TTC549 (cell line): ENCODE results near the gene BTBD16.

Experiments
- FAIRE-seq: peaks from 2 replicates; lab custom pipeline; 2012; peaks lifted over from hg19 to GRCh38; lab: Jason Lieb, UNC

Gene BTBD16

GRCh38 chr10:122271076-122271475, at the start of gene BTBD16:
Gene BTBD16 (plus strand): TSS chr10:122271296. CDS start chr10:122275082, 3,786 bp downstream.
- FAIRE-seq = no peak

- no peak for FAIRE-seq
These were observed 49.1 kb upstream of the BTBD16 start for GRCh38 chr10:122221958-122222357.

- no peak for FAIRE-seq
These were observed 48.5 kb upstream of the BTBD16 start for GRCh38 chr10:122222638-122223037.

- FAIRE-seq = no peak
These were observed 46.9 kb upstream of the BTBD16 start for GRCh38 chr10:122224159-122224558.

GRCh38 chr10:122225330-122225729, 45.8 kb upstream of the BTBD16 start:
- FAIRE-seq = no peak

- no peak for FAIRE-seq
These were observed 43.3 kb upstream of the BTBD16 start for GRCh38 chr10:122227754-122228153.

GRCh38 chr10:122229666-122230065, 41.4 kb upstream of the BTBD16 start:
- no peak for FAIRE-seq

- no peak for FAIRE-seq
These were observed 40.9 kb upstream of the BTBD16 start for GRCh38 chr10:122230222-122230621.

GRCh38 chr10:122232769-122233168, 38.3 kb upstream of the BTBD16 start:
- no peak for FAIRE-seq

GRCh38 chr10:122233857-122234348, 37.2 kb upstream of the BTBD16 start:
- FAIRE-seq = no peak

- no peak for FAIRE-seq
These were observed 36.7 kb upstream of the BTBD16 start for GRCh38 chr10:122234416-122234815.

- FAIRE-seq = no peak
These were observed 34.3 kb upstream of the BTBD16 start for GRCh38 chr10:122236690-122237306.

- no peak for FAIRE-seq
These were observed 33.6 kb upstream of the BTBD16 start for GRCh38 chr10:122237331-122237990.

- FAIRE-seq = no peak
These were observed 31.4 kb upstream of the BTBD16 start for GRCh38 chr10:122239578-122240257.

GRCh38 chr10:122240401-122240800, 30.7 kb upstream of the BTBD16 start:
- FAIRE-seq = no peak

GRCh38 chr10:122241836-122242235, 29.3 kb upstream of the BTBD16 start:
- no peak for FAIRE-seq

GRCh38 chr10:122243550-122243949, 27.5 kb upstream of the BTBD16 start:
- no peak for FAIRE-seq

GRCh38 chr10:122244001-122244975, 26.8 kb upstream of the BTBD16 start:
- FAIRE-seq = no peak

- no peak for FAIRE-seq
These were observed 26.0 kb upstream of the BTBD16 start for GRCh38 chr10:122245136-122245535.

GRCh38 chr10:122245897-122246296, 25.2 kb upstream of the BTBD16 start:
- no peak for FAIRE-seq

- no peak for FAIRE-seq
These were observed 24.1 kb upstream of the BTBD16 start for GRCh38 chr10:122246830-122247520.
